Bronchial epithelial cell (primary cell): ENCODE data around the gene CCDC12. TPM values are rescaled to one million over a fixed set of nuclear protein-coding genes. Genes with fewer than 3 reads are reported as not detected.
A peak's percentile ranks its signal among the peaks of the same experiment; 100 is the strongest.
"Not testable (repeated sequence)": the region's sequence is repeated elsewhere in the genome, so short reads cannot be mapped to it uniquely, and the experiment has no call there.

Experiments used
- DNase-seq: peaks from one replicate; pipeline ENCODE4 v3.0.0-alpha.2; 2010; ENCODE audit warnings: low read depth
- FAIRE-seq: peaks from 2 replicates; lab custom pipeline; 2011; peaks lifted over from hg19 to GRCh38; lab: Jason Lieb, UNC
- H3K27me3 ChIP-seq: 2 replicates; pipeline ENCODE4 v1.5.1; 2011; ENCODE audit warnings: low read length; ENCODE audit not compliant: control insufficient read depth, insufficient read depth
- H3K36me3 ChIP-seq: 2 replicates; pipeline ENCODE4 v1.5.1; 2011; ENCODE audit warnings: low read length; ENCODE audit not compliant: control insufficient read depth, insufficient read depth
- H3K4me3 ChIP-seq: 2 replicates; pipeline ENCODE4 v1.5.1; 2011; ENCODE audit warnings: mild to moderate bottlenecking, low read depth, low read length, control low read depth
- CTCF ChIP-seq: IDR thresholded peaks from 2 replicates; pipeline ENCODE4 v1.5.1; 2011; ENCODE audit warnings: mild to moderate bottlenecking, moderate library complexity, low read length, control low read depth, inconsistent platforms; ENCODE audit not compliant: insufficient read depth, severe bottlenecking
- total RNA-seq: library from RNA; depleted of rRNA; stranded (reverse); fragments of >200 nt; gene quantifications from 2 replicates; pipeline ENCODE4 v1.2.1, GENCODE V29; 2014

The CCDC12 gene
- total RNA-seq, 1 donor from 2014 or later, result 39.2 TPM

- no peak overlapping the region for H3K4me3 ChIP-seq
- TF ChIP-seq CTCF, result no peak
- DNase-seq (no peak), FAIRE-seq (no peak)
- H3K36me3 ChIP-seq, result peaks cover 5% of the 10 kb centered on the region
- H3K27me3 ChIP-seq, result no peaks in the 10 kb centered on the region
Observed at GRCh38 chr3:46915297-46915822, 61.2 kb downstream of the CCDC12 start.

- Histone ChIP-seq H3K36me3 (peaks cover 3% of the 10 kb centered on the region), H3K27me3 (no peaks in the 10 kb centered on the region), H3K4me3 (no peak overlapping the region)
- DNase-seq, result no peak
- FAIRE-seq, result no peak
- no peak for TF ChIP-seq CTCF
Observed at GRCh38 chr3:46914849-46915248, 61.7 kb downstream of the CCDC12 start.

GRCh38 chr3:46913644-46914043 is 62.9 kb downstream of the CCDC12 start:
- Histone ChIP-seq H3K27me3 (no peaks in the 10 kb centered on the region), H3K4me3 (no peak overlapping the region), H3K36me3 (no peaks in the 10 kb centered on the region)
- no peak for TF ChIP-seq CTCF
- DNase-seq (peak; percentile 88), FAIRE-seq (peak; percentile 50)

- no peak for TF ChIP-seq CTCF
- H3K4me3 ChIP-seq, result no peak overlapping the region
- H3K27me3 ChIP-seq, result no peaks in the 10 kb centered on the region
- no peaks in the 10 kb centered on the region for H3K36me3 ChIP-seq
- DNase-seq, result no peak
- no peak for FAIRE-seq
Observed at GRCh38 chr3:46912986-46913385, 63.6 kb downstream of the CCDC12 start.

GRCh38 chr3:46910914-46911313 is 65.6 kb downstream of the CCDC12 start:
- H3K4me3 ChIP-seq, H3K27me3 ChIP-seq, H3K36me3 ChIP-seq, FAIRE-seq, DNase-seq: not testable (repeated sequence)

GRCh38 chr3:46910166-46910760 is 66.3 kb downstream of the CCDC12 start:
- no peaks in the 10 kb centered on the region for H3K27me3 ChIP-seq
- no peak for TF ChIP-seq CTCF
- H3K4me3 ChIP-seq, result no peak overlapping the region
- FAIRE-seq (no peak), DNase-seq (no peak)
- no peaks in the 10 kb centered on the region for H3K36me3 ChIP-seq
